NOMO-1 treated with dmso at 0.1 percent for 144 hours (cell line): ENCODE results near the gene GCN1.
"Not testable (repeated sequence)": the region's sequence is repeated elsewhere in the genome, so short reads cannot be mapped to it uniquely, and the experiment has no call there.

ENCODE experiments used
- DNase-seq: peaks from one replicate; lab custom pipeline; 2025; ENCODE audit not compliant: unreplicated experiment; lab: John Stamatoyannopoulos, UW

Gene GCN1

DNA sequence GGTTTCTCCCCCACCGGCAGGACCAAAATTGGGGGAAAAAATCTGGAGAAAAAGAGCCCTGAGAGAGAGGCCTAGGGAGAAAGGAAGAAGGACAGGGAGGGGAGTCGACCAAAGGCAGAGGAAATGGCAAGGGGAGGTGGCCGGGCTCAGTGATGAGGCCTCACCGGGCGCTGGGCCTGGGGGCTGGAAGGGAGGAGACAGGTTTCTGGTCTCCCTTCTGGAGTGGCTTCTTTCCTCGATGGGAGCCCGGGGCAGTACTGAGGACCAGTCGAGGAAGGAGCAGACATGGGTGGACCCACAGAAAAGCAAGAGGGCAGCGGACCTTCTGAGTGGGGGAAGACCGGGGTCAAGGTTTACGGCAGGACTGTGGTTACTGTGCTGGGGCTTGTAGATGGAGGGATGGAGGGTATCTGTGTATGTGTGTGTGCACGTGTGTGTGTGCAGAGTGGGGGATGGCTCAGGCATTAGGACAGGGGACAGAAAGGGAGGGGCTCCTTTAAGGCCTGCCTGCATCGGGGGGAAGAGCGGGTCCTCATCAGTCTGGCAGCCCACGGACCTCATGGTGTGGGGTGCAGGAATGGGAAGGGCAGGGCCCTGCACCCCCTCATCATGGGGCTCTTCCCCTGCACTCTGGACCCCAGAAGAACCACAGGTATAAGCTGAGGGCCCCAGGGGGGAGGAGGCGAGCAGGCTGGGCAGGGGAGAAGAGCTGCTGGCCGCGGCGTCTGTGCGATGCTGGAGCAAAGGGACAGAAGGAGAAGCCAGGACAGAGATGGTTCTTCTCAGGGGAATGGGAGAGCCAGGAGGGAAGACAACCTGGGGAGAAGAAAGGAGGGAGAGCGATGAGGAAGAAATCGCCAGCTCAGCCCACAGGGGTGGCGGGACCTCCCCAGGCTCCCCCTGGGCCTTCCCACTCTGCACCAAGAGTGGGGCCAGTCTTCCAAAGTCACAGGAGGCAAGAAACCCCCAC, 21.5 kb upstream of the GCN1 start:
- DNase-seq: no peak

DNA sequence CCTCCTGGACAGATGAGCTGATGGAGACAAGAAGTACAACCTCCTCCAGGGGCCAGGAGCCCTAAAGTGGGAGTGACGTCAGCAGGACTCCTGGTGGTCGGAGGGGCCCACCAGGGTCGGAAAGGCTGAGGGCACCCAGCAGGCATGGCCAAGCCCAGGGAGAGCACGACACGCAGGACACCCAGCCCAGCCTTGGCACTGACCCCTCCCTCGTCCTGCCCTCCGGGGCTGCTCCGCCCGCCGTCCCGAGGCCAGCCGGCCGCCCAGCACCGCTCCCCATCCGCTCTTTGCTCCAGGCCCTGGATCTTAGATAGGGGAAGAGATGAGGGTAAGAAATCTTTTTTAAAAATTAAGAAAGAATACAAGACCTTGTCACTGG, 20.8 kb upstream of the GCN1 start:
- no peak for DNase-seq

GRCh38 chr12:120214626-120215356, 20.3 kb upstream of the GCN1 start:
- no peak for DNase-seq

- no peak for DNase-seq
Measured at GRCh38 chr12:120213758-120214157, 19.2 kb upstream of the GCN1 start.

- not testable (repeated sequence) for DNase-seq
Measured at GRCh38 chr12:120213182-120213581, 18.7 kb upstream of the GCN1 start.

- DNase-seq: no peak
Measured at GRCh38 chr12:120212301-120212700, 17.8 kb upstream of the GCN1 start.

GRCh38 chr12:120211904-120212283, 17.4 kb upstream of the GCN1 start:
- DNase-seq: no peak

- DNase-seq: no peak
Measured at GRCh38 chr12:120211243-120211903, 16.9 kb upstream of the GCN1 start.

DNA sequence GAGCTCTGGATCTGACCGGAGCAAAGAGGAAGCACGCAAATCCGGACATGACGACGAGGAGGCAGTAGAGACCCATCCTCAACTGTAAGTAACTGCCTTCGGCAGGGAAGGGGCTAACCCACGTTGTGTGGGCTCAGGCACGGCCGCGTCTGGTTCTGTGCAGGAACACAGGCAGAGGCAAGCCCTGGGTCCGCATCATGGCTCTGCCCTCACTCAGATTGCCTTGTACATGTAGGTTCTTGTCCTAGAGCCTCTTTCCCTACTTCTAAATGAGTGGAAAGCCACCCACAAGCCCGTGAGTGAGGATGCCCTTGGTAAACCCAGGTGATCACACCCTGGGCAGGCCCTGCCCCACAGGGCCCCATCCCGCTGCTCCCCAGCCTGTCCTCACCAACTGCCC, 15.3 kb upstream of the GCN1 start:
- no peak for DNase-seq

DNA sequence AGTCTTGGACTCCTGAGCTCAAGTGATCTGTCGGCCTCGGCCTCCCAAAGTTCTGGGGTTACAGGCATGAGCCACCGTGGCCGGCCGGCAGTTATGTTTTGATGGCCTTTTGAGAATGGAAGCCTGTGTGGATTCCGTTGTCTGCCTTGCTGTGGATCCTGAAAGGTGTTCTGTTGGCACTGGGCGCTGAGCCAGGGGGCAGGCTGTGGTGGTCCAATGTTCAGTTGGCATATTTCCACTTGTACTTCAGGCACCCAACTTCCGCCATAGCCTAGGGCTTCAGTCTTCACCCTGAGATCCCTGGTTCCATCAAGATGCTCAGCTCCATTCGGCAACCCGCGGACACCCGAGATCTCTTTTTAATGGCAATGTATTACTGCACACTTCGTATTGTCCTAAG, 12.7 kb upstream of the GCN1 start:
- DNase-seq: no peak

- DNase-seq: not testable (repeated sequence)
Measured at GRCh38 chr12:120206781-120207180, 12.3 kb upstream of the GCN1 start.

DNA sequence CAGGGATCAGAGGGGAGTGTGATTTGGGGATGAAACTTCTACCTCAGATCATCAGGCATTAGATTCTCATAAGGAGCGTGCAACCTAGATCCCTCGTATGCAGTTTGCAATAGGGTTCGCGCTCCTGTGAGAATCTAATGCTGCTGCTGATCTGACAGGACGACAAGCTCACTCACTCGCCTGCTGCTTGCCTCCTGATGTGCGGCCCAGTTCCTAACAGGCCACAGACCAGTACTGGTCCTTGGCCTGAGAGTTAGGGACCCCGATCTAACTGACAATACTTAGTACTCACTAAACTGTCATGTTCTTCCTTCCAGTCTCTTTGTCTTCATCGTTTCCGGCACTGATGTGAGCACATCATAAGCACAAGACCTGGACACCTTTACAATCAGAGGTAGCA, 11.7 kb upstream of the GCN1 start:
- no peak for DNase-seq

GRCh38 chr12:120204171-120204570, 9.7 kb upstream of the GCN1 start:
- DNase-seq: no peak

DNA sequence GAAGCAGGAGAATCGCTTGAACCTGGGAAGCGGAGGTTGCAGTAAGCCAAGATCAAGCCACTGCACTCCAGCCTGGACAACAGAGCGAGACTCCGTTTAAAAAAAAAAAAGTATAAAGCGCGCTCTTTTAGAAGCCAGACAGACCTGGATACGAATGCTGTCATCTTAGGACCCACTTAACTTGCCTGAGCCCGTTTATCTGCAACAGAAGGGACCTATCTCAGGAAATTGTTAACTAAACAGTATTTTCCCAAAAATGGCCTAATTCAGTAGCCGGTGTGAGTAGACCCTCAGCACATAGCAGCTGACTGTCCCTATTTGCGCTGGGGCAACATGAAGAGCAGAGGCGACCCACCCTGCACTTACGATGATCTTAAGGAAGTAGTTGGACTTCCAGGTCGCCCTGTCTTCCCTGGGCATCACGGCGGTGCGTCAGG, 5.9 kb upstream of the GCN1 start:
- DNase-seq: no peak

DNA sequence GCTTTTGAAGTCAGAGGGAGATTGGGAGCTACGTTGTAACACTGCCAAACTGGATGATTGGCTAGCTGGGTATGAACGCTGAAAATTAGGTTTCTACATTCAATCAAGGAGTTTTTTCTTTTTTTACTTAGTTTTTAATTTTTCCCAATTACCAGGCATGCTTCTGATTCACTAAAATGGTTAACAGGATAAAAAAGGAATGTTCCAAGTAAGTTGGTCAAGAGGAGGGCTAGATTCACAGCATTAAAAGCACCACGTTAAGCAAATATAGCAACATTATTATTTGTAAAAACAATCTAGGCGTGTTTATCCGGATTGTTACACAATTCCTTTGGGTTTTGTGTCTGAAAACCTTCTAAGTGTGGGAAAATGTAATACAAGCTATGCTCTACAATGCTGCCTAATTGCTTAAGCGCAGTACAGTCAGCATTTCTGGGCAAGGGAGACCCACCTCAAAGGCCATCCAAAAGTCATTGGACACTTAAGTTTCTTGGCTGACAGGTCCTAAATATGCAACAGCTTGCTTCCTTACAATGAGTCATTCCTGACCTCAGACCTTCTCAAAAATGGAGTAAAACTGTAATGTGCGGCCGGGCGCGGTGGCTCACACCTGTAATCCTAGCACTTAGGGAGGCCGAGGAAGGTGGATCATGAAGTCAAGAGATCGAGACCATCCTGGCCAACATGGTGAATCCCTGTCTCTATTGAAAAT, 5.2 kb upstream of the GCN1 start:
- DNase-seq: peak; percentile 19

- DNase-seq: no peak
Measured at GRCh38 chr12:120199025-120199424, 4.5 kb upstream of the GCN1 start.

- no peak for DNase-seq
Measured at GRCh38 chr12:120197542-120197887, 3.0 kb upstream of the GCN1 start.

- not testable (repeated sequence) for DNase-seq
Measured at GRCh38 chr12:120196817-120197541, 2.5 kb upstream of the GCN1 start.

DNA sequence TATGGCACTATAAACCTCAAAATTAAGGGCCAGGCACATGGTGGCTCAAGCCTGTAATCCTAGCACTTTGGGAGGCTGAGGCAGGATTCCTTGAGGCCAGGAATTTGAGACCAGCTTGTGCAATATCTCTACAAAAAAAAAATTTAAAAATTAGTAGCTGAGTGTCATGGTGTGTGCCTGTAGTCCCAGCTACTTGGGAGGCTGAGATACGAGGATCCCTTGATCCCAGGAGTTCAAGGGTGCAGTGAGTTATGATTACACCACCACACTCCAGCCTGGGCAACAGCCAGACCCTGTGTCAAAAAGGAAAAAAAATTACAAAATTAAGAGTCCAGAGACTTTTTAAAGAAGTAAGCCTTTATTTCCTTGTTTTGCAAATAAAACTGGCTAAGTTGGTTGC, 1.8 kb upstream of the GCN1 start:
- no peak for DNase-seq

- no peak for DNase-seq
Measured at GRCh38 chr12:120194226-120194533, 335 bp downstream of the GCN1 start.

GRCh38 chr12:120193286-120193685, 1.2 kb downstream of the GCN1 start:
- DNase-seq: not testable (repeated sequence)
